Measurements from ENCODE around the gene SUPT4H1.
"Not testable (repeated sequence)": the region's sequence is repeated elsewhere in the genome, so short reads cannot be mapped to it uniquely, and the experiment has no call there.

- TF ChIP-seq EZH2 (IDR thresholded peaks at IDR 0.05); FOXP2 (optimal IDR thresholded peaks at IDR 0.05; ENCODE audit: control extremely low read depth, extremely low read length, insufficient read depth): not testable (repeated sequence)
Observed at GRCh38 chr17:58341136-58341860, 10.7 kb downstream of the SUPT4H1 start.
